CD4-positive, alpha-beta T cell treated with Interleukin-17A for 4 hours (primary cell): ENCODE results near the gene FRG2C.
"Not testable (repeated sequence)": the region's sequence is repeated elsewhere in the genome, so short reads cannot be mapped to it uniquely, and the experiment has no call there.

Experiments used
- DNase-seq: peaks from one replicate; pipeline ENCODE4 v3.0.0-alpha.2; 2020; ENCODE audit warnings: mixed read lengths

The FRG2C gene

GRCh38 chr3:75664028-75664427 lies at the start of gene FRG2C:
Gene FRG2C, plus strand, starts transcription at chr3:75664328. Its CDS starts 52 bp downstream, at chr3:75664380.
- not testable (repeated sequence) for DNase-seq

- DNase-seq: not testable (repeated sequence)
Measured at GRCh38 chr3:75618666-75619305, 45.3 kb upstream of the FRG2C start.

GRCh38 chr3:75619481-75620031 lies 44.6 kb upstream of the FRG2C start:
- not testable (repeated sequence) for DNase-seq

GRCh38 chr3:75621772-75622171 lies 42.4 kb upstream of the FRG2C start:
- not testable (repeated sequence) for DNase-seq

GRCh38 chr3:75623656-75624055 lies 40.5 kb upstream of the FRG2C start:
- DNase-seq: not testable (repeated sequence)

- DNase-seq: not testable (repeated sequence)
Measured at GRCh38 chr3:75630887-75631535, 33.1 kb upstream of the FRG2C start.

GRCh38 chr3:75631541-75631940 lies 32.6 kb upstream of the FRG2C start:
- DNase-seq: no peak

- DNase-seq: not testable (repeated sequence)
Measured at GRCh38 chr3:75638947-75639346, 25.2 kb upstream of the FRG2C start.

GRCh38 chr3:75641107-75641517 lies 23.0 kb upstream of the FRG2C start:
- peak; percentile 44 for DNase-seq

- peak; percentile 17 for DNase-seq
Measured at GRCh38 chr3:75643031-75643800, 20.9 kb upstream of the FRG2C start.

- not testable (repeated sequence) for DNase-seq
Measured at GRCh38 chr3:75645548-75645947, 18.6 kb upstream of the FRG2C start.

- DNase-seq: no peak
Measured at GRCh38 chr3:75650191-75650590, 13.9 kb upstream of the FRG2C start.

GRCh38 chr3:75655101-75655904 lies 8.8 kb upstream of the FRG2C start:
- DNase-seq: not testable (repeated sequence)

GRCh38 chr3:75655956-75656355 lies 8.2 kb upstream of the FRG2C start:
- DNase-seq: not testable (repeated sequence)

GRCh38 chr3:75658411-75659107 lies 5.6 kb upstream of the FRG2C start:
- DNase-seq: not testable (repeated sequence)

GRCh38 chr3:75659108-75659433 lies 5.1 kb upstream of the FRG2C start:
- not testable (repeated sequence) for DNase-seq

- not testable (repeated sequence) for DNase-seq
Measured at GRCh38 chr3:75665626-75666025, 1.5 kb downstream of the FRG2C start.

- not testable (repeated sequence) for DNase-seq
Measured at GRCh38 chr3:75667757-75668701, 3.9 kb downstream of the FRG2C start.

GRCh38 chr3:75668759-75669347 lies 4.7 kb downstream of the FRG2C start:
- not testable (repeated sequence) for DNase-seq
